A172 (cell line): ENCODE data around the gene SLC12A7. TPM values are rescaled to one million over a fixed set of nuclear protein-coding genes. Genes with fewer than 3 reads are reported as not detected.
A peak's percentile ranks its signal among the peaks of the same experiment; 100 is the strongest.
"Not testable (repeated sequence)": the region's sequence is repeated elsewhere in the genome, so short reads cannot be mapped to it uniquely, and the experiment has no call there.

Source experiments
- DNase-seq: peaks from one replicate; pipeline ENCODE4 v3.0.0-alpha.2; 2015; ENCODE audit warnings: low spot score
- total RNA-seq: library from RNA; depleted of rRNA; stranded (reverse); fragments of >200 nt; shearing (Covaris generic); gene quantifications from 2 replicates; pipeline ENCODE4 v1.2.3, GENCODE V29; 2014

The SLC12A7 gene
- total RNA-seq, 1 experiment from 2014 or later = 8.5 TPM

- no peak for DNase-seq
Measured at GRCh38 chr5:1109542-1110306, 2.1 kb downstream of the SLC12A7 start.

- DNase-seq = no peak
Measured at GRCh38 chr5:1108865-1109174, 3.0 kb downstream of the SLC12A7 start.

DNA sequence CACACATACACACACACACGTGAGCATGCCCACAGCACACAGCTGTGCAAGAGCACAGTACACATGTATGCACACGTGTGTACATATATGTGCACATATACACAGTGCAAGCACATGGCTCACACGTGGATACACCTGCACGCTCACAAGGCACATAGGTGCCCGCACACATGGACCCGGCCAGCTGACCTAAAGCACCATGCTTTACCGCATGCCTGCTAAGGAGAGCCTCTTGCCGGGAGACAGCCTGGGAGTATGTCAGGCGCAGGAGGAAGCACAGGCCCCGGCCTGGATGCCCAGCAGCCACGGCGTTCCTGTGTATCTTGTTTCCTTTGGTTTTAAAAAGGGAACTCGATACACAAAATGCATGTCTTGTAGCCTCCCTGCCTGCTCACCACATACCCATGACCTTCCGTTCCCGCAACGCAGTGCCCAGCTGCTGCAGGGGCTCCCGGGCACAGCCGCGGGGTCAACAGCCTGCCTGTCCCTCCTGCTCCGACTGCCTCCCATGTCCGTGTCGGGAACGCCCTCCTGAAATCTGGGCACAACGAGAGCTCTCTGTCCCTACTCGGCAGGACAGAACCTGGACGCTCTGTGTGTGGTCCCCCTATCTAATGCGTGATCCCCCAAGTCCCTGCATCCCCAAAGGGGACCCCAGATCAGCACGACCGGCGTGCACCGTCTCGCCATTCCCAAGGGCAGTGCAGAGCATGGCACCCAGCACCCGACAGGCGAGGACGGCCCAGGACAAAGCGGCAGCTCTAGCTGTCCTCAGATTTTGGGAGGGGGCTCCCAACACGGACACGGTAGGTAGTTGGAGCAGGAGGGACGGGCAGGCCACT is 3.6 kb downstream of the SLC12A7 start:
- no peak for DNase-seq

GRCh38 chr5:1107167-1108022 is 4.5 kb downstream of the SLC12A7 start:
- no peak for DNase-seq

DNA sequence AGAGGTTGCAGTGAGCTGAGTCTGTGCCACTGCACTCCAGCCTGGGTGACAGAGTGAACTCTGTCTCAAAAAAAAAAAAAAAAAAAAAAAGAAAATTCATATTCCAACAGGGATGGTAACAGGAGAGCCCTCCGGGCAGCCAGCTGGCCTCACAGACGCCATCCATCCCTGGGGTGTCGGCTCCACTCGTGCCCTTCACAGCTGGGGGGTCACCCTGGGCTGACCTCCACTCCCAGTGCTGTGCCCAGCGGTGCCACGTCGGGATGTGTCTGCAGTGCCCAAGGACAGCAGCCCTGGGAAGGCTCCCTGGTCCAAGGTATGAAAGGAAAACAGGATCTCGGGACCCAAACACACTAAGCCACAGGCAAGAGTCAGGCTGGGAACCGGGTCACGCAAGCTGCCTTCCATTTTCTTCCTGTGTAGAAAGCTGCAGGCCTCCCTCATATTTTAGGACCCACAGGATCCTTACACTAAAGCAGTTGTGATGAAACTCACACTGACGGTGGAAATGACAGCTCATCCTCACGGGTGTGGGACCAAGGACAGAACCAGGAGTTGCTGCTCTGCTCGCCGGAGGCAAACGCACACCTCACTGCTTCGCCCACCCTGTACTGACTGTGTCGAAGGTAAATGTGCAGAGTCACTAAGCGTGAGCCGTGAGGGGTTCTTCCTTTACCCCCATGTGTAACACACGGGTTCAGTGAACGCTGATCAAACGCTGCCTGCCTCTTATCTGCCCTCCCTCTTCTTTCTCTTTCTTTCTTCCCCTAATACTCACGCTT is 5.3 kb downstream of the SLC12A7 start:
- no peak for DNase-seq

- no peak for DNase-seq
Measured at GRCh38 chr5:1105350-1106265, 6.3 kb downstream of the SLC12A7 start.

DNA sequence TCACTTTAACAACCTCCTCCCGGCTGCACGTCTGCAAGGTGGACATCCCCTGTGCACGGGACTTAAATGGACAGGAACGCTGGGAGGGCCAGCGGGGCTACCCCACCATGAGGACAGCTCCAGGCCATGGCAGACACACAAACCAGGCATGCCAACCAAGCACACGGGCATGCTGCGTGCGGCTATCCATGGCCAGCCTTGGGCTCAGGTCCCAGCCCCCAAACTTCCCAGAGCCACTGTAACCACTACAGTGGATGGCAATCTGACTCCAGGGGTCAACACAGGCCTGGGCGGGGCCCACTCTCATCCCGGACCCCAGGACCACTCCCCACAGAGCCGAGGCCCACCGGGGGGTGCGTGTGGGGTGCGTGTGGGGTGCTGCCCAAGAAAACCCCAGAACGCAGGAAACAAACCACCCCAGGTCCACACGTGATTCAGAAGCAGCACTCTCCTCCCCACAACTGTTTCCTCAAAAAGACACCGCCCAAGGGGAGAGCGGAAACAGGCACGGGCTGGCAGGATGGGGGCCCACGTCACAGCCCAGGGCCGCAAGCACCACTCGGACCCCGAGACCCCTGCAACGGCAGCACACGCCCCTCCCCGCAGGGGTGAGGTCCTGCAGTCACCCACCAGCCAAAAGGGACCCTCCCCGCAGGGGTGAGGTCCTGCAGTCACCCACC is 7.4 kb downstream of the SLC12A7 start:
- no peak for DNase-seq

DNA sequence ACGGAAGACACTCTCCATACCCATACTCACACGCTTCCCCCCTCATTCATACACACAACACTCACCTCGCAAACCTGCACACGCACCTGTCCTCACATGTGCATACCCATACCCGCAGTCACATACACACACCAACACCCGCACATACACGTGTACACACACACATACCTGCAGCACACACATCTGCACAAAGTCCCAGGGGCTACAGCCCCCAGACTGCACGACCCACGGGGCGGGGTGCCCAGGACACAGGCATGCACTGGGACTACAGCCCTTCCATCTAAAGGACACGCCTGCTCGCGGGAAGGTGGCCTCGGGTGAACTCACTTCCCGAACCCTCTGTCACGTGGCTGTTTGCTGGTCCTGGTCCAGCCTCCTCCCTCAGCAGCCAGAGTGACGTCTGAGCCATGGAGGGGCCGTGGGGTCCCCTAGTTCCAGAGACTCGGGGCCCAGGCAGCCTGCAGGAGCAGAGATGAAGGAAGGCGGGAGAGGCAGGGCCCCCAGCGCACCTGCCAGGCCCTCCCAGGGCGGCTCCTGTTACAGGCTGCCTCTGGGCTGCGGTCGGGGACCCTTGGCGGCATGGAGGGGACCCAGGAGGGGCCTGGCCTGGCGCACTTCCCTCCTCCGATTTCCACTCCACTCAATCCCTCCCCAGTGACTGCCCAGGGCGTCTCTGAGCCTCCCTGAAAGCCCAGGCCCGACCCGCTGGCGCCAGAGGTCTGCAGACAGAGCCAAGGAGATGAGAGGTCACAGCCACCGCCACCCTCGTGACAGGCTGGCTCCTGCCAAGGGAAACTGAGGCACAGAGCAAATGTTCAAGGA is 8.1 kb downstream of the SLC12A7 start:
- DNase-seq = no peak

- no peak for DNase-seq
Measured at GRCh38 chr5:1103093-1103492, 8.8 kb downstream of the SLC12A7 start.

DNA sequence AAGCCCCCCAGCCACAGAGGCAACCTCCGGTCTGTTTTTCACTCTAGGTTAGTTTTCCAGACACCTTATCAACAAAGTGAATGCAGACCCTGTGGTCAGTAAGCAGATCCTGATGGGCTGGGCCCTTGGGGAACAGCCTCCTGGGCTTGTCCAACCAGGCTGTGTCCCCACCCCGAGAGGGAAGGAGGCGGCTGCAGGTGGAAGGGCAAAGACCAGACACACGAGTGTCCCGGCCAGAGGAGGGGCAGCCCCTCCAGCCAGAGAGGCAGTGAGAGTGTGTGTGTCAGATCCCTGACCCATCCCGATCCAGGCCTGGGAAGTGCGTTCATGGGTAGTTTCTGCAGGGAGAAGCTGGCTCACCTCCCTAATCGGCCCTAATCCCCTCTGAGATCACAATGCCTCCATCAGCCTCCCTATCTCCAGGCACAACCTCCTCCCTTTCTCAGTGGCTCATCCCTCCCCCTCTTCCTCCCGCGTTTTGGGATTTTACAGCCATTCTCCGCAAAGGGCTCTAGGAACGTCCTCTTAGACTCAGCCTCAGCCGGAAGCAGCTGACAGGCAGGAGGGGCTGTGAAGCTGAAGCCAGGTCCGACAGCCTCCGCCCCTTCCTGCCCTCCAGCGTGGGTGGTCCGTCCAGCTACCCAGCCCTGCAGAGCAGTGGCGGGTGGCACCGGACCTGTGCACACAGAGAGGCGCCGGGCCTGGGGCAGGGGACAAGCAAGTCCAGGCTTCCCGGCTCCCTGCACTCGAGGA is 9.7 kb downstream of the SLC12A7 start:
- DNase-seq = no peak

- DNase-seq = no peak
Measured at GRCh38 chr5:1100664-1101574, 10.9 kb downstream of the SLC12A7 start.

DNA sequence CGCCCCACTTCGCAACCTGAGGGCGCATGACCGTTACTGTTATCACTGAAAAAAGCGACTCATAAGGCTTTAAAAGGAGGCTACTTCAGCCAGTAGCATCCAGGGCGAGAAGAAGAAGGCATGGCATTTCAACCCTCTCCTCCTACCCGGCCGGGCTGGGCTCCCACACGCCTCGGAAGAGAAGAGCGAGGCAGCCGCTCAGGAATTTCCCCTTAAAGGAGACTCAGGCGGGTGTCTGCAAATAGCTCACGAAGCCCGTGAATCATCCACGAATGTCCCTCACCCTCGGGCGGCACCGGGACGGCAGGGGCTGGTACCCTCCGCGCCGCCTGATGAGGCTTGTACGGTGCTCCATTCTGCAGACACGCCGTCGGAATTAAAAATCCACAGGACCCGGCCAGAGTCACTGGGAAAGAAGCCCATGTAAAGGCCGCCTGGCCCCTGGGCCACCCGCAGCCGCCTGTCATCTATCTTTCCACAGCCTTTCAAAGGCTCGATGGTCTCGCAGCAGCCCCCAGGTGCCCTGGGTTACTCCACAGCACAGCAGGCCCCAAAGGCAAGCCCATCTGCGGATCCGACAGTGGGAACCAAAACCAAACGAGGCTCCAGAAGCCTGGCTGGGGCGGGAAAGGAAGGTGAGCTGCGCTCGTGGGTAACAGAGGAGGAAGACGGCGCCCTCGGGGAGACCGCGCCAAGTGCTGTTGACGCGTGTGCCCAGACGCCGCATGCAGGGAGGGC is 11.8 kb downstream of the SLC12A7 start:
- peak; percentile 31 for DNase-seq

GRCh38 chr5:1098986-1099597 is 12.8 kb downstream of the SLC12A7 start:
- no peak for DNase-seq

DNA sequence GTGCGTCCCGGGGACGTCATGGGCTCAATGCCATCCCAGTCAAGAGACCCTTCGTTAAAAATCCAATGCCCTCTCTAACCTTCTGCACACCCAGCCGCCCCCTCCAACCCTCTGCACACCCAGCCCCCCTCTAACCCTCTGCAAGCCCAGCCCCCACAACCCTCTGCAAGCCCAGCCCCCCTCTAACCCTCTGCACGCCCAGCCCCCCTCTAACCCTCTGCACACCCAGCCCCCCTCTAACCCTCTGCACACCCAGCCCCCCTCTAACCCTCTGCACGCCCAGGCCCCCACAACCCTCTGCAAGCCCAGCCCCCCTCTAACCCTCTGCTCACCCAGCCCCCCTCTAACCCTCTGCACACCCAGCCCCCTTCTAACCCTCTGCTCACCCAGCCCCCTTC is 13.9 kb downstream of the SLC12A7 start:
- DNase-seq = not testable (repeated sequence)

- no peak for DNase-seq
Measured at GRCh38 chr5:1097381-1097987, 14.4 kb downstream of the SLC12A7 start.

DNA sequence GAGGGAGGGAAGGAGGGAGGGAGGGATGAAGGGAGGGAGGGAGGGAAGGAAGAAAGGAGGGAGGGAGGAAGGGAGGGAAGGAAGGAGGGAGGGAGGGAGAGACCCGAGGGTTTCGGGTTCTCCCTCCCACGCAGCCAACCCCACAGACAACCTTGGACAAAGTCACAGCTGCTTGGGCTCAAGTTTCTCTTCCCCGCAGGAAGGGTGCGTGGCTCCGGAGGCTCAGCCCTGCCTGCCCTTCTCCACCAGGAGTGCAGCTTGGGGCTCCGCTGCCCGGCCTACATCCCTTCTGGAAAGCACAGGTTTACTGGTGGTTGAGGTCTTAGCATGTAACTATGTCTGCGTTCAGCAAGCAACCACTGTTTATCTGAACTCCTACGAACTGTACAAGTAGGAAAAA is 15.0 kb downstream of the SLC12A7 start:
- DNase-seq = no peak
